Astrocyte of the cerebellum (primary cell): ENCODE results near the gene CCDC71.

Experiments used
- DNase-seq: peaks from one replicate; pipeline ENCODE4 v3.0.0-alpha.2; 2011; ENCODE audit warnings: low read depth
- H3K4me3 ChIP-seq: 2 replicates; pipeline ENCODE4 v1.5.1; 2011; ENCODE audit warnings: mild to moderate bottlenecking, low read depth, low read length, moderate library complexity
- CTCF ChIP-seq: IDR thresholded peaks from 2 replicates; pipeline ENCODE4 v1.5.1; 2012; ENCODE audit warnings: low read length, low read depth, moderate library complexity, mild to moderate bottlenecking; ENCODE audit errors: missing control alignments
- in situ Hi-C: cut with HindIII; loops from 2 replicates; pipeline ENCODE4 v1.10.0; 2017; ENCODE audit warnings: low sequenced_read_pairs

The CCDC71 gene

GRCh38 chr3:49165771-49166751 is at the start of gene CCDC71:
CCDC71 (minus strand) TSS chr3:49166331; CDS start chr3:49164208, 2,123 bp downstream.
- H3K4me3 ChIP-seq: peak within 1 kb of the TSS; percentile 81
- in situ Hi-C loops: no loop called here
- DNase-seq: peak; percentile 19
- no peak for TF ChIP-seq CTCF

GRCh38 chr3:49213998-49214397 is 47.9 kb upstream of the CCDC71 start:
- TF ChIP-seq CTCF: no peak
- H3K4me3 ChIP-seq: no peak overlapping the region
- in situ Hi-C loops: no loop called here
- no peak for DNase-seq

DNA sequence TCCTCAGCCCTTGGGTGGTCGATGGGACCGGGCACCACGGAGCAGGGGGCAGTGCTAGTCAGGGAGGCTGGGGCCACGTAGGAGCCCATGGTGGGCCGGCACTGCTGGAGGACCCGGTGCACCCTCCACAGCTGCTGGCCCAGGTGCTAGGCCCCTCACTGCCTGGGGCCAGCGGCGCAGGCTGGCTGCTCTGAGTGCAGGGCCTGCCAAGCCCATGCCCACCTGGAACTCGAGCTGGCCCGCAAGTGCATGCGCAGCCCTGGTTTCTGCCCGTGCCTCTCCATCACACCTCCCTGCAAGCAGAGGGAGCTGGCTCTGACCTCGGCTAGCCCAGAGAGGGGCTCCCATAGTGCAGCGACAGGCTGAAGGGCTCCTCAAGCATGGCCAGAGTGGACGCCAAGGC is 47.4 kb upstream of the CCDC71 start:
- DNase-seq: no peak
- in situ Hi-C loops: no loop called here
- H3K4me3 ChIP-seq: no peak overlapping the region
- no peak for TF ChIP-seq CTCF

DNA sequence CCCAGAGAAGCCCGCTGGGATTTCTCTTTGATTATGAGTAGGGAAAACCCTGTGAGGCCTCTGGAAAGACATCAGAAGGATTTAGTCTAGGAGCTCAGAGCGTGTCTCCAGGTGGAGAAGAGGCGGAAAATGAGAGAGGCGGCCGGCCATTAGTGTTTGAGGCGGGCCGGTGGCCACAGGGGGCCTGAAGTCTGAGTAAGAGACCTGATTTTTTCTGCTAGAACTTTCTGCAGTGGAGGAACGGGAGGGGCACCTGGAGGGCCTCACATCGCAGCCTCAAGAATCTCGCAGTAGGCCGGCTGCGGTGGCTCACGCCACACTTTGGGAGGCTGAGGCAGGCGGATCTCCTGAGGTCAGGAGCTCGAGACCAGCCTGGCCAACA is 33.8 kb upstream of the CCDC71 start:
- in situ Hi-C loops: no loop called here
- H3K4me3 ChIP-seq: peak overlapping the region; percentile 38
- no peak for TF ChIP-seq CTCF
- no peak for DNase-seq

DNA sequence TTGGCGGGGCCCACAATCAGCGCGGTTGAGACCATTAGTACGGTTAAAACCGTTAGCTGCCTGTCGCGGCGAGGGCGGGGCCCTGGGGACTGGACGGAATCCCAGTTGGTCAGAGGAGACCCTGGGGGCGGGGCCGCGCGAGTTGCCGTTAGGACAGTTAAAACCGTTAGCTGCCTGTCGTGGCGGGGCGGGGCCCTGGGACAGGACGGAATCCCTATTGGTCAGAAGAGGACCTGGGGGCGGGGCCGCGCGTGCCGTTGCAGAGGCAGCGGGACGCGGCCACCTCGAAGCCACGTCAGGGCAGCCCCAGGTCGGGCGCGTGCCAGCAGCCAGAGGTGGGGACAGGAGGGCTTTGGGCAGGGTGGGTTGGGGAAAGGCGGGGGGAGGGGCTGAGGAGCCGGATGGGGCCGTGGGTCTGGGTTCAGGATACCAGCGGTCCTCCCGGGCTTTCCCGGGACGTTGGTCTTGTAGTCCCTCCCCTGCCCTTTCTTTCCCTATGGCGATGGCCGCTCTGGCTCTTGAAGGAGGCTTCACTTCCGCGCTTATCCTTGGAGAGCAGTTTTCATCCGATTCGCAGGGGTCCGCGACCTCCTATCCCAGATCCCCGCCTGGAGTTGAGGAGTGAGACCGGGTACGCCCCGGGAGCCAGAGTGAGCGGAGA is 33.2 kb upstream of the CCDC71 start:
- in situ Hi-C loops: no loop called here
- peak overlapping the region; percentile 38 for H3K4me3 ChIP-seq
- no peak for TF ChIP-seq CTCF
- DNase-seq: peak; percentile 40

DNA sequence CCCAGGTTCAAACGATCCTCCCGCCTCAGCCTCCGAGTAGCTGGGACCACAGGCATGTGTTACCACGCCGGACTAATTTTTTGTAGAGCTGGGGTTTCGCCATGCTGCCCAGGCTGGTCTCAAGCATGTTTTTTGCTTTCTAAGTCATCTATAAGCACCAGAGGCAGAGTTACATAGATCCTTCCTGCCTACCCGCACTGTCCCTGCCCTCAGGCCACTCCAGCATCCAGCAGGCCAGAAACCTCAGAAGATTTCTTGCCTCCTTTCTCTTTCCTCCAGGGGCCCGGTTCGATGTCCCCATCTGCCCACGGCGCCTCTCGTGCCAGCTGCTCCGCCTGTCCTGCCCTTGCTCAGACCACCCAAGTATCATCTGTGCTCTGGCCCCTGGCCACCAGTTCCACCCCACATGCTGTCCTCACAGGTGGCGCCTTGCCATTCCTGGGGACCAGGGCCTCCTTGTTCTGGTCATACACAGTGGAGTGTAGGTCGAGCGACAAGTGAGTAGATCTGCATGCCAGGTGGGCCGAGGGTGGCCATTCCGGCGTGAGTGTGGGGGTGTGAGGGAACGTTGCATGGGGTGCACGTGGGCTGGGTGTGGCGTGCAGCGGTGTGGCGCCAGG is 32.6 kb upstream of the CCDC71 start:
- no peak for TF ChIP-seq CTCF
- in situ Hi-C loops: no loop called here
- no peak for DNase-seq
- H3K4me3 ChIP-seq: peak overlapping the region; percentile 38
